MM.1S (cell line): ENCODE results near the gene MTCL1.

Experiments
- DNase-seq: peaks from one replicate; pipeline ENCODE4 v3.0.0-alpha.2; 2015
- H2AFZ ChIP-seq: fragments of 300-600 bp; sonication (generic); 2 replicates; pipeline ENCODE4 v1.6.0; 2016; ENCODE audit warnings: antibody characterized with exemption, low read length
- H3F3A ChIP-seq: fragments of 300-600 bp; sonication (generic); 2 replicates; pipeline ENCODE4 v1.6.1; 2016; ENCODE audit warnings: mild to moderate bottlenecking, antibody characterized with exemption, low read length, moderate library complexity, mixed read lengths; ENCODE audit not compliant: insufficient read depth
- H3K27ac ChIP-seq: fragments of 300-600 bp; sonication (generic); 2 replicates; pipeline ENCODE4 v1.5.1; 2016; ENCODE audit warnings: mild to moderate bottlenecking, low read length
- H3K27me3 ChIP-seq: fragments of 300-600 bp; sonication (generic); replicated peaks from 2 replicates; pipeline ENCODE4 v1.6.0; 2016; ENCODE audit warnings: low read length; ENCODE audit not compliant: insufficient read depth
- H3K36me3 ChIP-seq: fragments of 300-600 bp; sonication (generic); replicated peaks from 2 replicates; pipeline ENCODE4 v1.6.1; 2016; ENCODE audit warnings: mild to moderate bottlenecking, low read length, mixed read lengths; ENCODE audit not compliant: insufficient read depth
- H3K4me1 ChIP-seq: fragments of 300-600 bp; sonication (generic); 2 replicates; pipeline ENCODE4 v1.6.1; 2016; ENCODE audit warnings: low read length, mixed read lengths
- H3K4me2 ChIP-seq: fragments of 300-600 bp; sonication (generic); 2 replicates; pipeline ENCODE4 v1.6.0; 2016; ENCODE audit warnings: low read depth, low read length
- H3K4me3 ChIP-seq: fragments of 300-600 bp; sonication (generic); 2 replicates; pipeline ENCODE4 v1.5.1; 2016; ENCODE audit warnings: low read length, mixed read lengths
- H3K79me2 ChIP-seq: fragments of 300-600 bp; sonication (generic); 2 replicates; pipeline ENCODE4 v1.6.1; 2016; ENCODE audit warnings: mixed run types, low read length, mixed read lengths
- H3K9ac ChIP-seq: fragments of 300-600 bp; sonication (generic); 2 replicates; pipeline ENCODE4 v1.6.1; 2016; ENCODE audit warnings: low read length, mixed read lengths
- H3K9me2 ChIP-seq: fragments of 300-600 bp; sonication (generic); replicated peaks from 2 replicates; pipeline ENCODE4 v1.6.1; 2016; ENCODE audit warnings: mild to moderate bottlenecking, low read length, mixed read lengths; ENCODE audit not compliant: insufficient read depth
- H3K9me3 ChIP-seq: fragments of 300-600 bp; sonication (generic); replicated peaks from 2 replicates; pipeline ENCODE4 v1.6.1; 2016; ENCODE audit warnings: mild to moderate bottlenecking, low read length, mixed read lengths; ENCODE audit not compliant: insufficient read depth
- H4K20me1 ChIP-seq: fragments of 300-600 bp; sonication (generic); 2 replicates; pipeline ENCODE4 v1.6.1; 2016; ENCODE audit warnings: mild to moderate bottlenecking, low read length, moderate library complexity, mixed read lengths; ENCODE audit not compliant: insufficient read depth
- CTCF ChIP-seq: fragments of 300-600 bp; sonication (generic); IDR thresholded peaks from 2 replicates; pipeline ENCODE4 v1.5.1; 2016; ENCODE audit warnings: antibody characterized with exemption, low read length, mixed read lengths
- EZH2 ChIP-seq: fragments of 300-600 bp; sonication (generic); optimal IDR thresholded peaks from 2 replicates; pipeline ENCODE3; 2017; ENCODE audit warnings: low read depth, mild to moderate bottlenecking, antibody characterized with exemption, low read length, mixed read lengths
- EZH2phosphoT487 ChIP-seq: fragments of 300-600 bp; sonication (generic); IDR thresholded peaks from 2 replicates; pipeline ENCODE4 v1.6.1; 2018; ENCODE audit warnings: antibody characterized with exemption, low read length

The MTCL1 gene

DNA sequence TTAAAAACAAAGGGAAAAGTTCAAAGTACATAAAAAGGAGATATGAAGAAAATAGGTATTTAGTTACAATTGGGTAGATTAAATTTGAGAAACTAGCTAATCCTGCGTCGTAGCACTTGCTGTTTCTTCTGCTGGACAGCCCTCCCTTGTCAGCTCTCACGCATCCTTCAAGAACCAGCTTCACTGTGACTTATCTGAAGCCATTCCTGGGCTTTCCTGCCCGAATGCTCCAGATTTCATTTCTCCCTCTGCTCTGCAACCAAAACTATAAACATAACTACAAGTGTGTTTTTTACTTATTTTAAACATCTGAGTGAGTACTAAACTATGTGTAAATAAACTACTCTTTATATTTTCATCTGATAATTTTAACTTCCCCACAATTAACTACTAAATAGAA lies 149.2 kb downstream of the MTCL1 start:
- Histone ChIP-seq H3K9ac (no peak overlapping the region), H3K4me2 (no peak overlapping the region), H3K36me3 (no peaks in the 10 kb centered on the region), H3K79me2 (no peaks in the 10 kb centered on the region), H3F3A (no peaks in the 10 kb centered on the region), H3K27me3 (no peaks in the 10 kb centered on the region), H3K4me3 (no peak overlapping the region), H3K4me1 (no peaks in the 10 kb centered on the region), H3K9me2 (no peaks in the 10 kb centered on the region), H2AFZ (no peak overlapping the region), H3K9me3 (no peaks in the 10 kb centered on the region), H3K27ac (no peak overlapping the region), H4K20me1 (no peaks in the 10 kb centered on the region)
- TF ChIP-seq EZH2 (no peak), CTCF (no peak)
- DNase-seq: no peak

DNA sequence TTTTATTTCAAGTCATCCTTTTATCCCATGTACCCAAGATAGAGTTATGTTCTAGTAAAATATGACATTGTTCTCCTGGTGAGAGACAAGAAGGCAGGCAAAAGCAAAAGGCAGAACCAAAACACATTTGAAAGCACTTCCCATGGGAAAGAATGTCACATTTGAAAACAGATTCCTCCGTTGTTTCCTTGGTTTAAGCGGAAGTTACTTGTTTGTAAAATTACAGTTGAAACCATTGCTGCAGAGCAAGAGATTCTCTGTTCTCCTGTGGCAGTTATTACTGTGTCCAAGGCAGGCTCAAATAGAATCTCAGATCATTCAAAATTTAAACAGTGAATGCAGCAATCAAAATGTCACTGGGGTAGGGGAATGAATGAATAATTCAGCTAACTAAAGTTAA lies 149.6 kb downstream of the MTCL1 start:
- TF ChIP-seq EZH2 (no peak), CTCF (no peak), EZH2phosphoT487 (no peak)
- Histone ChIP-seq H3K9me2 (no peaks in the 10 kb centered on the region), H3K36me3 (no peaks in the 10 kb centered on the region), H3K9ac (no peak overlapping the region), H3K27ac (no peak overlapping the region), H2AFZ (no peak overlapping the region), H3K4me3 (no peak overlapping the region), H3K27me3 (no peaks in the 10 kb centered on the region), H3F3A (peaks cover under 1% of the 10 kb centered on the region; the same call in 1 of the 2 replicates), H3K9me3 (no peaks in the 10 kb centered on the region), H3K4me2 (no peak overlapping the region), H3K79me2 (no peaks in the 10 kb centered on the region), H3K4me1 (peaks cover 3% of the 10 kb centered on the region), H4K20me1 (no peaks in the 10 kb centered on the region)
- no peak for DNase-seq

GRCh38 chr18:8856212-8856611 lies 150.9 kb downstream of the MTCL1 start:
- Histone ChIP-seq H3K27ac (no peak overlapping the region), H3K36me3 (no peaks in the 10 kb centered on the region), H3K4me3 (no peak overlapping the region), H3K9me3 (no peaks in the 10 kb centered on the region), H3K9me2 (no peaks in the 10 kb centered on the region), H3F3A (peaks cover 9% of the 10 kb centered on the region; the same call in 1 of the 2 replicates), H3K4me1 (peaks cover 15% of the 10 kb centered on the region), H4K20me1 (no peaks in the 10 kb centered on the region), H2AFZ (no peak overlapping the region), H3K27me3 (no peaks in the 10 kb centered on the region), H3K79me2 (no peaks in the 10 kb centered on the region), H3K4me2 (no peak overlapping the region), H3K9ac (no peak overlapping the region)
- no peak for DNase-seq
- no peak for TF ChIP-seq EZH2
- no peak for TF ChIP-seq CTCF
- no peak for TF ChIP-seq EZH2phosphoT487
